ENCODE data around the gene SLX9.
"Not testable (repeated sequence)": the region's sequence is repeated elsewhere in the genome, so short reads cannot be mapped to it uniquely, and the experiment has no call there.

Gene SLX9

DNA sequence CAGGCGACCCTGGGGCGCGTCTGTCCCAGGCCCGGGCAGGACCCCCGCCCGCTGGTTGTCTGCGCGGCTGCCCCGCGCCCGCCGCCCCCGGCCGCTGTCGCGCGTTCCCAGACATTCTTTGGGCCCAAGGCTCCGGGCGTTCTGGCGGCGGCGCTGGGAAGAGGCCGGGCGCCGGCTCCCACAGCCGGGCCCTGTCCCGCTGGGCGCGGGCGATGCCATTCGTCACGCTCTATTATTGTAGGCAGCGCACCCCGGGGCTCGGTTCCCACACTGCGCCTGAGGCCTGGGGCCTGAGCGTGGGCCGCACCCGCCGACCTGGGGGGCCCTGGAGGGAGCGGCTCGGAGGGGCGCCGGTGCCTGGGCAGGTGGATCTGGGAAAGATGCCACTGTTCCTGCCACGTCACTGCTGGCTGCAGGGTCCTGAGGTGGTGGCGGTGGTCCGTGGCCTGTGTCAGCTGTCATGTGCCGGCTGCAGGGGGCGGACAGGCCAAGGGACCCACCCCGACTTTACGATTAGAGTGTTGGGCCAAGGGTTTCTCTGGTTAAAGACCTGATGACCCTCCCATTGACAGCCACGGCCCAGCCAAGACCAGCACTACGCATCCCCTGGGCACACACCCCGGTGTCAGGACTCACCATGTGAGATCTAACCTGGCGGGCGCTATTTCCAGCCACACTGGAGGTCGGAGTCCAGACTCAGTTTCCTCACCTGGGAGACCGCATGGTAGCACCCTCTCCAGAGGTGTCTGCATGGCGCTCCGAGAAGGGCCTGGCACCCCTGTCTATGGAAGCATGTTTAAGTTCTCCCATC is 79.5 kb downstream of the SLX9 start:
- no peak for DNase-seq (ENCODE audit: low read depth in 2 of 2)
- H3K4me3 ChIP-seq (replicated peaks in 1 of 2; ENCODE audit: low read depth in 2 of 2, low read length in 2 of 2) = no peak overlapping the region
- TF ChIP-seq, protein P1, sequence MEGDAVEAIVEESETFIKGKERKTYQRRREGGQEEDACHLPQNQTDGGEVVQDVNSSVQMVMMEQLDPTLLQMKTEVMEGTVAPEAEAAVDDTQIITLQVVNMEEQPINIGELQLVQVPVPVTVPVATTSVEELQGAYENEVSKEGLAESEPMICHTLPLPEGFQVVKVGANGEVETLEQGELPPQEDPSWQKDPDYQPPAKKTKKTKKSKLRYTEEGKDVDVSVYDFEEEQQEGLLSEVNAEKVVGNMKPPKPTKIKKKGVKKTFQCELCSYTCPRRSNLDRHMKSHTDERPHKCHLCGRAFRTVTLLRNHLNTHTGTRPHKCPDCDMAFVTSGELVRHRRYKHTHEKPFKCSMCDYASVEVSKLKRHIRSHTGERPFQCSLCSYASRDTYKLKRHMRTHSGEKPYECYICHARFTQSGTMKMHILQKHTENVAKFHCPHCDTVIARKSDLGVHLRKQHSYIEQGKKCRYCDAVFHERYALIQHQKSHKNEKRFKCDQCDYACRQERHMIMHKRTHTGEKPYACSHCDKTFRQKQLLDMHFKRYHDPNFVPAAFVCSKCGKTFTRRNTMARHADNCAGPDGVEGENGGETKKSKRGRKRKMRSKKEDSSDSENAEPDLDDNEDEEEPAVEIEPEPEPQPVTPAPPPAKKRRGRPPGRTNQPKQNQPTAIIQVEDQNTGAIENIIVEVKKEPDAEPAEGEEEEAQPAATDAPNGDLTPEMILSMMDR (IDR thresholded peaks at IDR 0.05; ENCODE audit: low read depth, low read length) = no peak

DNA sequence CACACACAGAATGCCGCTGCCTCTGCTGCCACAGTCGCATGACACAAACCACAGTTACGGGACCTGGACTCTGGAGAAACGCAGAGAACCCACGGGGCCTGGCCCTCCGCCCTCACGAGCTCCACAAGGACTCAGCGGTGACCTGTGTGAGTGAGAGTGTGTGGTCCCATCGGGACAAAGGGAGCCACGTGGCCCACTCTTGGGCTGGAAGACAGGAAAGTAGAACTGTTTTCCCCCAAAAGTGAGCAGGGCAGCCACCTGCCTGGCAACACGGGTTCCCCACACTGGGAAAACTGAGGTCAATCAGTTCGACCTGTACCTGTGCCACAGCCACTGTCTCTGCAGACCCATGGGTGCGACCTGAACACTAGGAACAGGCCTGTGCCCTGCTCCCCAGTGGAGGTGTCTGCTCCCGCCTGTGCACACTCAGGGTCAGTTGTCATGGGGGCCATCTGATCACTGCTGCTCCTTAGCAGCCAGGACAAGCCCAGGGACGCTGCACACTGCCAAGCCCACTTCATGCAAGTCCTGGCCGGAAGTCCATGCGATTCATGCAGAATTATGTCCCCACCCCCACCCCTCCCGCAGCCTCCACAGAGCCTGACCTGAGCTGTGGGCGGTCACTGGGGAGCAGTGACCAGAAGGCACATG is 80.2 kb downstream of the SLX9 start:
- TF ChIP-seq, protein P1 (IDR thresholded peaks at IDR 0.05; ENCODE audit: low read depth, low read length) = no peak
- no peak overlapping the region for H3K4me3 ChIP-seq (replicated peaks in 1 of 2; ENCODE audit: low read depth in 2 of 2, low read length in 2 of 2)
- no peak for DNase-seq (ENCODE audit: low read depth in 2 of 2)

GRCh38 chr21:45020629-45021427 is 81.0 kb downstream of the SLX9 start:
- TF ChIP-seq, protein P1 (IDR thresholded peaks at IDR 0.05; ENCODE audit: low read depth, low read length) = no peak
- no peak overlapping the region for H3K4me3 ChIP-seq (replicated peaks in 1 of 2; ENCODE audit: low read depth in 2 of 2, low read length in 2 of 2)
- no peak for DNase-seq (ENCODE audit: low read depth in 2 of 2)

GRCh38 chr21:45021428-45022347 is 81.9 kb downstream of the SLX9 start:
- TF ChIP-seq, protein P1 (IDR thresholded peaks at IDR 0.05; ENCODE audit: low read depth, low read length) = no peak
- no peak for DNase-seq (ENCODE audit: low read depth in 2 of 2)
- H3K4me3 ChIP-seq (replicated peaks in 1 of 2; ENCODE audit: low read depth in 2 of 2, low read length in 2 of 2) = no peak overlapping the region

DNA sequence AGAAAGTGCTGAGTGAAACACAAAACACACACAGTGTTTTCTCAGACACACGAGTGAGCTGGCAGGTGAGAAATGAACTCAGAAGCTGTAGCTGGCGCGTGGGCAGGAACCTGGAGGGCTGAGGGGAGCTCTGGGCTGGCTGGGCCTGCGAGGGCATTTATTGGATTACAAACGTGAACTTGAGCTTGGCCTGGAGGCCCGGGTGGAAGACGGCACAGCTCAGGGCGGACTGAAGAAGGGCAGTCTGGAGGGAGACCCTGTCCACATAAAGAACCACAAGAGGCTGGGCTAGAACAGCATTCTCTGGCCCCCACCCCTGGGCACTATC is 82.5 kb downstream of the SLX9 start:
- TF ChIP-seq, protein P1 (IDR thresholded peaks at IDR 0.05; ENCODE audit: low read depth, low read length) = no peak
- DNase-seq (ENCODE audit: low read depth in 2 of 2) = no peak
- H3K4me3 ChIP-seq (replicated peaks in 1 of 2; ENCODE audit: low read depth in 2 of 2, low read length in 2 of 2) = no peak overlapping the region

- TF ChIP-seq, protein P1 (IDR thresholded peaks at IDR 0.05; ENCODE audit: low read depth, low read length) = no peak
- no peak overlapping the region for H3K4me3 ChIP-seq (replicated peaks in 1 of 2; ENCODE audit: low read depth in 2 of 2, low read length in 2 of 2)
- no peak for DNase-seq (ENCODE audit: low read depth in 2 of 2)
Observed at GRCh38 chr21:45022736-45023135, 82.9 kb downstream of the SLX9 start.

- not testable (repeated sequence) for H3K4me3 ChIP-seq (replicated peaks in 1 of 2; ENCODE audit: low read depth in 2 of 2, low read length in 2 of 2); DNase-seq (ENCODE audit: low read depth in 2 of 2)
Observed at GRCh38 chr21:45024516-45024915, 84.7 kb downstream of the SLX9 start.

All from cardiac fibroblast (primary cell).